IMR-90 (cell line): ENCODE results near the gene TNS2. TPM values are rescaled to one million over a fixed set of nuclear protein-coding genes. Genes with fewer than 3 reads are reported as not detected.

Experiments
- microRNA-seq, 2 experiments: library from miRNA; stranded (forward) in 1 of 2; unstranded in 1 of 2; fragments of 10-50 nt in 1 of 2; fragments of <30 nt in 1 of 2; gene quantifications in 1 of 2; microRNA quantifications in 1 of 2; one replicate each; pipeline versions ENCODE3 to v1.1.0; 2013 to 2020; ENCODE audit not compliant: insufficient read depth in 1 of 2, insufficient read length in 1 of 2, unreplicated experiment in 1 of 2
- polyA plus RNA-seq, 3 experiments: library from polyadenylated mRNA; depleted of rRNA; stranded (reverse); fragments of >200 nt; gene quantifications; 2 replicates each; pipeline ENCODE4 v1.2.3, GENCODE V29; 2012; ENCODE audit warnings: low replicate concordance in 1 of 3
- small RNA-seq, 5 experiments: library from RNA; depleted of rRNA; stranded (forward); fragments of <200 nt; gene quantifications; one replicate each; pipeline ENCODE3, GENCODE V24; 2012
- total RNA-seq: library from RNA; depleted of rRNA; stranded (reverse); fragments of >200 nt; gene quantifications from 2 replicates; pipeline ENCODE4 v1.2.3, GENCODE V29; 2012; rRNA removed

Gene TNS2
- total and polyA plus RNA-seq, 2 of the 4 experiments (the other 2 are of a cell fraction), result 10.4 to 67.2 TPM

Small RNA genes lying within 50 kb of the gene (microRNA-seq; reads per million reads assigned to microRNA genes)
- 0.37 to 5.2 reads per million in 2 experiments for gene MIR6757

Small RNA genes lying within 50 kb of the gene (small RNA-seq; reads per million reads assigned to genes)
- gene MIR6757, result 0 reads per million in 5 experiments

Other genes with a start within 250 kb of the TNS2 start
- under 0.01 TPM in 1 of 2 replicates, not detected in the other for gene KRT4, start 235.9 kb upstream of the TNS2 start, total RNA-seq
- 0.03 and 0.07 TPM in 2 replicates for gene KRT4, start 235.9 kb upstream of the TNS2 start, polyA plus RNA-seq (2012; rRNA removed)
- gene KRT79, start 215.8 kb upstream of the TNS2 start, total RNA-seq, result under 0.01 TPM in 1 of 2 replicates, not detected in the other
- gene KRT79, start 215.8 kb upstream of the TNS2 start, polyA plus RNA-seq (2012; rRNA removed), result 0.09 and 0.24 TPM in 2 replicates
- not detected in 2 replicates for gene KRT78, start 201.1 kb upstream of the TNS2 start, total RNA-seq
- gene KRT78, start 201.1 kb upstream of the TNS2 start, polyA plus RNA-seq (2012; rRNA removed), result not detected in 2 replicates
- gene KRT8, start 145.0 kb upstream of the TNS2 start, total RNA-seq, result 10.9 and 14.2 TPM in 2 replicates
- 38.6 and 39.3 TPM in 2 replicates for gene KRT8, start 145.0 kb upstream of the TNS2 start, polyA plus RNA-seq (2012; rRNA removed)
- gene KRT18, start 100.9 kb upstream of the TNS2 start, total RNA-seq, result 465 and 488 TPM in 2 replicates
- gene KRT18, start 100.9 kb upstream of the TNS2 start, polyA plus RNA-seq (2012; rRNA removed), result 272 and 287 TPM in 2 replicates
- gene EIF4B, start 43.6 kb upstream of the TNS2 start, total RNA-seq, result 671 and 1,144 TPM in 2 replicates
- gene EIF4B, start 43.6 kb upstream of the TNS2 start, polyA plus RNA-seq (2012; rRNA removed), result 227 and 313 TPM in 2 replicates
- gene SPRYD3, start 29.3 kb downstream of the TNS2 start, total RNA-seq, result 21.7 and 25.6 TPM in 2 replicates
- 27.8 and 28.8 TPM in 2 replicates for gene SPRYD3, start 29.3 kb downstream of the TNS2 start, polyA plus RNA-seq (2012; rRNA removed)
- gene IGFBP6, start 47.6 kb downstream of the TNS2 start, total RNA-seq, result 124 and 140 TPM in 2 replicates
- 337 and 373 TPM in 2 replicates for gene IGFBP6, start 47.6 kb downstream of the TNS2 start, polyA plus RNA-seq (2012; rRNA removed)
- under 0.01 and 0.18 TPM in 2 replicates for gene SOAT2, start 53.4 kb downstream of the TNS2 start, total RNA-seq
- 0.39 and 0.55 TPM in 2 replicates for gene SOAT2, start 53.4 kb downstream of the TNS2 start, polyA plus RNA-seq (2012; rRNA removed)
- 11.7 and 13.1 TPM in 2 replicates for gene ZNF740, start 130.7 kb downstream of the TNS2 start, total RNA-seq
- 7.0 and 14.0 TPM in 2 replicates for gene ZNF740, start 130.7 kb downstream of the TNS2 start, polyA plus RNA-seq (2012; rRNA removed)
- 5.0 and 5.4 TPM in 2 replicates for gene CSAD, start 130.9 kb downstream of the TNS2 start, total RNA-seq
- gene CSAD, start 130.9 kb downstream of the TNS2 start, polyA plus RNA-seq (2012; rRNA removed), result 39.8 and 45.6 TPM in 2 replicates
- under 0.01 and 0.18 TPM in 2 replicates for gene ITGB7, start 157.2 kb downstream of the TNS2 start, total RNA-seq
- 0.44 and 0.60 TPM in 2 replicates for gene ITGB7, start 157.2 kb downstream of the TNS2 start, polyA plus RNA-seq (2012; rRNA removed)
- 7.5 and 7.9 TPM in 2 replicates for gene RARG, start 182.1 kb downstream of the TNS2 start, total RNA-seq
- 28.6 and 30.9 TPM in 2 replicates for gene RARG, start 182.1 kb downstream of the TNS2 start, polyA plus RNA-seq (2012; rRNA removed)
- gene ESPL1, start 218.2 kb downstream of the TNS2 start, total RNA-seq, result 5.6 and 6.5 TPM in 2 replicates
- 8.6 and 9.2 TPM in 2 replicates for gene ESPL1, start 218.2 kb downstream of the TNS2 start, polyA plus RNA-seq (2012; rRNA removed)
- 764 and 1,011 TPM in 2 replicates for gene PFDN5, start 245.5 kb downstream of the TNS2 start, total RNA-seq
- gene PFDN5, start 245.5 kb downstream of the TNS2 start, polyA plus RNA-seq (2012; rRNA removed), result 1,210 and 1,338 TPM in 2 replicates
- 47.2 and 49.8 TPM in 2 replicates for gene MYG1, start 249.6 kb downstream of the TNS2 start, total RNA-seq
- 63.7 and 73.6 TPM in 2 replicates for gene MYG1, start 249.6 kb downstream of the TNS2 start, polyA plus RNA-seq (2012; rRNA removed)